Right lobe of liver (tissue), 4 donors: ENCODE data around the gene PLVAP.

Experiments used
- POLR2A ChIP-seq: fragments of 450-650 bp; IDR thresholded peaks from one replicate; pipeline ENCODE4 v1.6.1; 2017; ENCODE audit warnings: antibody characterized with exemption, mild to moderate bottlenecking
- TF ChIP-seq, protein P1 (sequence below), 4 donors: fragments of 200-600 bp in 3 of 4; fragments of 450-650 bp in 1 of 4; IDR thresholded peaks; one replicate each; pipeline versions ENCODE4 v1.5.1 to v1.8.0; 2016 to 2022; ENCODE audit warnings: antibody characterized with exemption in 4 of 4, mild to moderate bottlenecking in 2 of 4
- donor health status: DM: no; HTN: no; CAD: no.
- donor health status: DM: no; HTN: no; CAD: no.
- donor health status: DM: no; HTN: yes; CAD: no.

DNA sequence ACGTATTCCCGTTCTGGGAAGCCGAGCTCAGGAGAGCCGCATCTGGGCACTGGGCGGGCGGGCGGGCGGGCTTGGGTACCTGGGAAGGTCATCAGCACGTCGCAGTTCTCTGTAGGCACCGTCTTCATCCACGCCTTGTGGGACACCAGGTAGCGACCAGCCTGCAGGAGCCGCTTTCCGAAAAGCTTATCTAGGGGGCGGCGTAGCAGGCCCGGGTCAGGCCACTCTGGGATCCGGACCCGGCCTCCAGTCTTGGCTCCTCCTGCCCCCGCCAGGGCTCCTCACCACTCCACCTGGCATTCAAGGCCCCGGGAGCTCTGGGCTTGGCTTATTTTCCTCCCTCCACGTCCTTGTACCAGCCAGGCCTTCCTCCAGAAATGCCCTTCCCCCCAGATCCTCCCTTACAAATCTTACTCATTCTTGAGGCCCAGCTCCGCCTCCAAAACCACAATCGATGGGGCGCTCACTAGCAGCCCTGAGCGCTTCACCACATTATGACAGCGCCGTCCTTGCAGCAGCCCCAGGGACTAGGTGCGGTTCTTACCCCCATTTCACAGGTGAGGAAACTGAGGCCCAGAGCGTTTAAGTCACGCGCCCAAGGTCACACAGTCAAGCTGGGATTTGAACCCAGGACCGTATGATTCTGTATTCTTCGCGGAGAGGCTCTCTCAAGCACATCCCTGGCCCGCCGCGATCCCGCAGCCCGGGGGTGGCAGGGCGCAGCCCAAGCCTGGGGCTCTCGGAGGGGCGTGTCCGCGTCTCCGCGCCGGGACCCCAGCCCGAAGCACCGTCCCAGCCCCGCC lies 43.3 kb downstream of the PLVAP start:
- TF ChIP-seq, protein P1, sequence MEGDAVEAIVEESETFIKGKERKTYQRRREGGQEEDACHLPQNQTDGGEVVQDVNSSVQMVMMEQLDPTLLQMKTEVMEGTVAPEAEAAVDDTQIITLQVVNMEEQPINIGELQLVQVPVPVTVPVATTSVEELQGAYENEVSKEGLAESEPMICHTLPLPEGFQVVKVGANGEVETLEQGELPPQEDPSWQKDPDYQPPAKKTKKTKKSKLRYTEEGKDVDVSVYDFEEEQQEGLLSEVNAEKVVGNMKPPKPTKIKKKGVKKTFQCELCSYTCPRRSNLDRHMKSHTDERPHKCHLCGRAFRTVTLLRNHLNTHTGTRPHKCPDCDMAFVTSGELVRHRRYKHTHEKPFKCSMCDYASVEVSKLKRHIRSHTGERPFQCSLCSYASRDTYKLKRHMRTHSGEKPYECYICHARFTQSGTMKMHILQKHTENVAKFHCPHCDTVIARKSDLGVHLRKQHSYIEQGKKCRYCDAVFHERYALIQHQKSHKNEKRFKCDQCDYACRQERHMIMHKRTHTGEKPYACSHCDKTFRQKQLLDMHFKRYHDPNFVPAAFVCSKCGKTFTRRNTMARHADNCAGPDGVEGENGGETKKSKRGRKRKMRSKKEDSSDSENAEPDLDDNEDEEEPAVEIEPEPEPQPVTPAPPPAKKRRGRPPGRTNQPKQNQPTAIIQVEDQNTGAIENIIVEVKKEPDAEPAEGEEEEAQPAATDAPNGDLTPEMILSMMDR (IDR thresholded peaks at IDR 0.05), result no peak
- no peak for TF ChIP-seq POLR2A
